ENCODE results near the gene IPO11.
A peak's percentile ranks its signal among the peaks of the same experiment; 100 is the strongest.

IPO11 gene

GRCh38 chr5:62584391-62584790 lies 171.8 kb downstream of the IPO11 start:
- peak; percentile 48 for FAIRE-seq
- no peak for TF ChIP-seq POLR2AphosphoS5 (IDR thresholded peaks at IDR 0.05; ENCODE audit: low read depth, low read length)
- no peak for TF ChIP-seq POLR2A (IDR thresholded peaks at IDR 0.05; ENCODE audit: low read depth, low read length)
- no peak for TF ChIP-seq SPI1 (IDR thresholded peaks at IDR 0.05; ENCODE audit: low read depth, low read length)
- no peak for TF ChIP-seq PAX5 (IDR thresholded peaks at IDR 0.05; ENCODE audit: insufficient read depth, low read length, severe bottlenecking)
- TF ChIP-seq TAF1 (IDR thresholded peaks at IDR 0.05; ENCODE audit: low read depth, low read length), result no peak
- no peak for TF ChIP-seq POU2F2 (IDR thresholded peaks at IDR 0.05; ENCODE audit: low read depth, low read length)
- DNase-seq (ENCODE audit: insufficient read length, low spot score), result no peak

- DNase-seq (ENCODE audit: insufficient read length, low spot score) (no peak), FAIRE-seq (no peak)
- TF ChIP-seq POU2F2 (IDR thresholded peaks at IDR 0.05; ENCODE audit: low read depth, low read length), result no peak
- no peak for TF ChIP-seq TAF1 (IDR thresholded peaks at IDR 0.05; ENCODE audit: low read depth, low read length)
Observed at GRCh38 chr5:62585306-62585705, 172.7 kb downstream of the IPO11 start.

- no peak for FAIRE-seq
- TF ChIP-seq POLR2A (IDR thresholded peaks at IDR 0.05; ENCODE audit: low read depth, low read length) (no peak), POLR2AphosphoS5 (IDR thresholded peaks at IDR 0.05; ENCODE audit: low read depth, low read length) (no peak), PAX5 (IDR thresholded peaks at IDR 0.05; ENCODE audit: insufficient read depth, low read length, severe bottlenecking) (no peak), TAF1 (IDR thresholded peaks at IDR 0.05; ENCODE audit: low read depth, low read length) (no peak), SPI1 (IDR thresholded peaks at IDR 0.05; ENCODE audit: low read depth, low read length) (no peak), POU2F2 (IDR thresholded peaks at IDR 0.05; ENCODE audit: low read depth, low read length) (no peak)
- DNase-seq (ENCODE audit: insufficient read length, low spot score), result no peak
Observed at GRCh38 chr5:62585751-62586150, 173.2 kb downstream of the IPO11 start.

- TF ChIP-seq PAX5 (IDR thresholded peaks at IDR 0.05; ENCODE audit: insufficient read depth, low read length, severe bottlenecking) (no peak), SPI1 (IDR thresholded peaks at IDR 0.05; ENCODE audit: low read depth, low read length) (no peak), TAF1 (IDR thresholded peaks at IDR 0.05; ENCODE audit: low read depth, low read length) (no peak), POLR2AphosphoS5 (IDR thresholded peaks at IDR 0.05; ENCODE audit: low read depth, low read length) (no peak)
- peak; percentile 65 for FAIRE-seq
- DNase-seq (ENCODE audit: insufficient read length, low spot score), result no peak
Observed at GRCh38 chr5:62587737-62588136, 175.2 kb downstream of the IPO11 start.

- no peak for TF ChIP-seq TAF1 (IDR thresholded peaks at IDR 0.05; ENCODE audit: low read depth, low read length)
- TF ChIP-seq POU2F2 (IDR thresholded peaks at IDR 0.05; ENCODE audit: low read depth, low read length), result no peak
- TF ChIP-seq PAX5 (IDR thresholded peaks at IDR 0.05; ENCODE audit: insufficient read depth, low read length, severe bottlenecking), result no peak
- FAIRE-seq, result no peak
- no peak for DNase-seq (ENCODE audit: insufficient read length, low spot score)
Observed at GRCh38 chr5:62588668-62589067, 176.1 kb downstream of the IPO11 start.

- TF ChIP-seq POLR2AphosphoS5 (IDR thresholded peaks at IDR 0.05; ENCODE audit: low read depth, low read length) (no peak), POLR2A (IDR thresholded peaks at IDR 0.05; ENCODE audit: low read depth, low read length) (no peak), SPI1 (IDR thresholded peaks at IDR 0.05; ENCODE audit: low read depth, low read length) (no peak), TAF1 (IDR thresholded peaks at IDR 0.05; ENCODE audit: low read depth, low read length) (no peak)
- FAIRE-seq (no peak), DNase-seq (ENCODE audit: insufficient read length, low spot score) (no peak)
Observed at GRCh38 chr5:62589504-62589903, 176.9 kb downstream of the IPO11 start.

GRCh38 chr5:62590387-62590786 lies 177.8 kb downstream of the IPO11 start:
- TF ChIP-seq POLR2A (IDR thresholded peaks at IDR 0.05; ENCODE audit: low read depth, low read length) (no peak), POLR2AphosphoS5 (IDR thresholded peaks at IDR 0.05; ENCODE audit: low read depth, low read length) (no peak), SPI1 (IDR thresholded peaks at IDR 0.05; ENCODE audit: low read depth, low read length) (no peak), POU2F2 (IDR thresholded peaks at IDR 0.05; ENCODE audit: low read depth, low read length) (no peak), PAX5 (IDR thresholded peaks at IDR 0.05; ENCODE audit: insufficient read depth, low read length, severe bottlenecking) (no peak), TAF1 (IDR thresholded peaks at IDR 0.05; ENCODE audit: low read depth, low read length) (no peak)
- DNase-seq (ENCODE audit: insufficient read length, low spot score) (no peak), FAIRE-seq (no peak)

GRCh38 chr5:62592558-62592957 lies 180.0 kb downstream of the IPO11 start:
- TF ChIP-seq SPI1 (IDR thresholded peaks at IDR 0.05; ENCODE audit: low read depth, low read length), result no peak
- no peak for TF ChIP-seq PAX5 (IDR thresholded peaks at IDR 0.05; ENCODE audit: insufficient read depth, low read length, severe bottlenecking)
- no peak for TF ChIP-seq POU2F2 (IDR thresholded peaks at IDR 0.05; ENCODE audit: low read depth, low read length)
- no peak for TF ChIP-seq POLR2AphosphoS5 (IDR thresholded peaks at IDR 0.05; ENCODE audit: low read depth, low read length)
- TF ChIP-seq TAF1 (IDR thresholded peaks at IDR 0.05; ENCODE audit: low read depth, low read length), result no peak
- TF ChIP-seq POLR2A (IDR thresholded peaks at IDR 0.05; ENCODE audit: low read depth, low read length), result no peak
- DNase-seq (ENCODE audit: insufficient read length, low spot score) (no peak), FAIRE-seq (no peak)

GRCh38 chr5:62593331-62593730 lies 180.8 kb downstream of the IPO11 start:
- no peak for TF ChIP-seq POLR2AphosphoS5 (IDR thresholded peaks at IDR 0.05; ENCODE audit: low read depth, low read length)
- no peak for TF ChIP-seq TAF1 (IDR thresholded peaks at IDR 0.05; ENCODE audit: low read depth, low read length)
- TF ChIP-seq PAX5 (IDR thresholded peaks at IDR 0.05; ENCODE audit: insufficient read depth, low read length, severe bottlenecking), result no peak
- no peak for TF ChIP-seq POU2F2 (IDR thresholded peaks at IDR 0.05; ENCODE audit: low read depth, low read length)
- no peak for TF ChIP-seq SPI1 (IDR thresholded peaks at IDR 0.05; ENCODE audit: low read depth, low read length)
- TF ChIP-seq POLR2A (IDR thresholded peaks at IDR 0.05; ENCODE audit: low read depth, low read length), result no peak
- no peak for FAIRE-seq
- no peak for DNase-seq (ENCODE audit: insufficient read length, low spot score)

- DNase-seq (ENCODE audit: insufficient read length, low spot score) (no peak), FAIRE-seq (peak; percentile 23)
- TF ChIP-seq SPI1 (IDR thresholded peaks at IDR 0.05; ENCODE audit: low read depth, low read length), result no peak
- TF ChIP-seq PAX5 (IDR thresholded peaks at IDR 0.05; ENCODE audit: insufficient read depth, low read length, severe bottlenecking), result no peak
- TF ChIP-seq TAF1 (IDR thresholded peaks at IDR 0.05; ENCODE audit: low read depth, low read length), result no peak
Observed at GRCh38 chr5:62594364-62594984, 181.9 kb downstream of the IPO11 start.

Data from GM12891 (cell line).